Measurements from ENCODE around the gene EEPD1. TPM values are rescaled to one million over a fixed set of nuclear protein-coding genes. Genes with fewer than 3 reads are reported as not detected.

EEPD1 gene
- total RNA-seq, 1 donor from 2014 or later, result 5.4 TPM

- Histone ChIP-seq H4K20me1 (ENCODE audit: insufficient read depth, low read length) (no peaks in the 10 kb centered on the region), H3K27ac (ENCODE audit: low read depth, low read length) (no peak overlapping the region), H3K9me3 (ENCODE audit: insufficient read depth, low read depth, low read length) (no peaks in the 10 kb centered on the region), H3K4me1 (ENCODE audit: insufficient read depth, low read length) (no peaks in the 10 kb centered on the region), H3K4me2 (ENCODE audit: low read length) (no peak overlapping the region), H3K36me3 (ENCODE audit: insufficient read depth, low read length) (no peaks in the 10 kb centered on the region), H2AFZ (ENCODE audit: low read depth, low read length) (no peak overlapping the region), H3K27me3 (ENCODE audit: insufficient read depth, low read length) (no peaks in the 10 kb centered on the region), H3K9ac (ENCODE audit: low read length) (no peak overlapping the region), H3K4me3 (ENCODE audit: insufficient read depth, low read depth, low read length) (no peak overlapping the region), H3K79me2 (ENCODE audit: insufficient read depth, low read length) (no peaks in the 10 kb centered on the region)
- Mint-ChIP-seq H3K27me3 (ENCODE audit: low read depth, unreplicated experiment) (peaks cover 6% of the 10 kb centered on the region), H3K9me3 (ENCODE audit: unreplicated experiment) (no peaks in the 10 kb centered on the region), H3K4me3 (ENCODE audit: unreplicated experiment) (no peak overlapping the region), H3K36me3 (ENCODE audit: low read depth, unreplicated experiment) (peaks cover 5% of the 10 kb centered on the region), H3K4me1 (ENCODE audit: low read depth, unreplicated experiment) (peaks cover 4% of the 10 kb centered on the region), H3K27ac (ENCODE audit: unreplicated experiment) (no peak overlapping the region)
- no peak for DNase-seq (ENCODE audit: low read depth)
- no peak for FAIRE-seq
- no peak for TF ChIP-seq CTCF (IDR thresholded peaks at IDR 0.05; ENCODE audit: insufficient read depth, low read depth, low read length)
- no peak for TF ChIP-seq EZH2 (IDR thresholded peaks at IDR 0.05; ENCODE audit: insufficient read depth, low read length)
These were observed 79.5 kb downstream of the EEPD1 start for GRCh38 chr7:36232555-36232954.

- Histone ChIP-seq H3K79me2 (ENCODE audit: insufficient read depth, low read length) (no peaks in the 10 kb centered on the region), H3K36me3 (ENCODE audit: insufficient read depth, low read length) (no peaks in the 10 kb centered on the region), H4K20me1 (ENCODE audit: insufficient read depth, low read length) (no peaks in the 10 kb centered on the region), H2AFZ (ENCODE audit: low read depth, low read length) (no peak overlapping the region), H3K9ac (ENCODE audit: low read length) (no peak overlapping the region), H3K4me1 (ENCODE audit: insufficient read depth, low read length) (no peaks in the 10 kb centered on the region), H3K9me3 (ENCODE audit: insufficient read depth, low read depth, low read length) (no peaks in the 10 kb centered on the region), H3K4me2 (ENCODE audit: low read length) (no peak overlapping the region), H3K4me3 (ENCODE audit: insufficient read depth, low read depth, low read length) (no peak overlapping the region), H3K27ac (ENCODE audit: low read depth, low read length) (no peak overlapping the region), H3K27me3 (ENCODE audit: insufficient read depth, low read length) (no peaks in the 10 kb centered on the region)
- Mint-ChIP-seq H3K9me3 (ENCODE audit: unreplicated experiment) (no peaks in the 10 kb centered on the region), H3K36me3 (ENCODE audit: low read depth, unreplicated experiment) (peaks cover 5% of the 10 kb centered on the region), H3K27me3 (ENCODE audit: low read depth, unreplicated experiment) (peaks cover 6% of the 10 kb centered on the region), H3K4me1 (ENCODE audit: low read depth, unreplicated experiment) (peaks cover 4% of the 10 kb centered on the region), H3K4me3 (ENCODE audit: unreplicated experiment) (no peak overlapping the region), H3K27ac (ENCODE audit: unreplicated experiment) (no peak overlapping the region)
- TF ChIP-seq EZH2 (IDR thresholded peaks at IDR 0.05; ENCODE audit: insufficient read depth, low read length) (no peak), CTCF (IDR thresholded peaks at IDR 0.05; ENCODE audit: insufficient read depth, low read depth, low read length) (no peak)
- no peak for FAIRE-seq
- DNase-seq (ENCODE audit: low read depth), result peak; percentile 18
These were observed 80.0 kb downstream of the EEPD1 start for GRCh38 chr7:36232971-36233550.

- Histone ChIP-seq H3K27ac (ENCODE audit: low read depth, low read length) (no peak overlapping the region), H3K4me1 (ENCODE audit: insufficient read depth, low read length) (no peaks in the 10 kb centered on the region), H3K36me3 (ENCODE audit: insufficient read depth, low read length) (no peaks in the 10 kb centered on the region), H4K20me1 (ENCODE audit: insufficient read depth, low read length) (no peaks in the 10 kb centered on the region), H3K9me3 (ENCODE audit: insufficient read depth, low read depth, low read length) (no peaks in the 10 kb centered on the region), H2AFZ (ENCODE audit: low read depth, low read length) (no peak overlapping the region), H3K79me2 (ENCODE audit: insufficient read depth, low read length) (no peaks in the 10 kb centered on the region), H3K4me3 (ENCODE audit: insufficient read depth, low read depth, low read length) (no peak overlapping the region), H3K9ac (ENCODE audit: low read length) (no peak overlapping the region), H3K4me2 (ENCODE audit: low read length) (no peak overlapping the region), H3K27me3 (ENCODE audit: insufficient read depth, low read length) (no peaks in the 10 kb centered on the region)
- no peak for TF ChIP-seq CTCF (IDR thresholded peaks at IDR 0.05; ENCODE audit: insufficient read depth, low read depth, low read length)
- no peak for TF ChIP-seq EZH2 (IDR thresholded peaks at IDR 0.05; ENCODE audit: insufficient read depth, low read length)
- DNase-seq (ENCODE audit: low read depth), result no peak
- no peak for FAIRE-seq
- no peak overlapping the region for H3K4me3 Mint-ChIP-seq (ENCODE audit: unreplicated experiment)
- H3K36me3 Mint-ChIP-seq (ENCODE audit: low read depth, unreplicated experiment), result peaks cover 5% of the 10 kb centered on the region
- peaks cover 2% of the 10 kb centered on the region for H3K27me3 Mint-ChIP-seq (ENCODE audit: low read depth, unreplicated experiment)
- H3K9me3 Mint-ChIP-seq (ENCODE audit: unreplicated experiment), result no peaks in the 10 kb centered on the region
- no peak overlapping the region for H3K27ac Mint-ChIP-seq (ENCODE audit: unreplicated experiment)
- H3K4me1 Mint-ChIP-seq (ENCODE audit: low read depth, unreplicated experiment), result peaks cover 4% of the 10 kb centered on the region
These were observed 83.0 kb downstream of the EEPD1 start for GRCh38 chr7:36236073-36236472.

Data from astrocyte (in vitro differentiated cells and primary cell).